ENCODE data around the gene SV2C. TPM values are rescaled to one million over a fixed set of nuclear protein-coding genes. Genes with fewer than 3 reads are reported as not detected.

Gene SV2C
- polyA plus RNA-seq, 3 donors: 0.01 to 0.02 TPM; not detected in 1

GRCh38 chr5:76371960-76372322 is 288.8 kb downstream of the SV2C start:
- Histone ChIP-seq H3K4me2 (replicated peaks; ENCODE audit: extremely low read depth, low read length, poor library complexity, severe bottlenecking) (no peak overlapping the region), H3K36me3 (replicated peaks in 1 of 2; ENCODE audit: control insufficient read depth in 1 of 2, insufficient read depth in 2 of 2, low read length in 2 of 2) (no peaks in the 10 kb centered on the region), H3K9me3 (replicated peaks in 1 of 2; ENCODE audit: control insufficient read depth in 1 of 2, insufficient read depth in 1 of 2, low read length in 2 of 2) (no peaks in the 10 kb centered on the region), H3K9ac (ENCODE audit: insufficient read depth, low read length, poor library complexity, severe bottlenecking) (no peak overlapping the region), H3K4me1 (ENCODE audit: control insufficient read depth in 1 of 2, insufficient read depth in 2 of 2, low read length in 2 of 2) (peaks cover 7 to 16% of the 10 kb centered on the region in 2 donors), H3K27me3 (ENCODE audit: control insufficient read depth in 2 of 2, insufficient read depth in 2 of 2, low read length in 2 of 2) (no peaks in the 10 kb centered on the region), H2AFZ (ENCODE audit: insufficient read depth, low read depth, low read length, poor library complexity, severe bottlenecking) (no peak overlapping the region), H3K79me2 (ENCODE audit: insufficient read depth, low read length) (no peaks in the 10 kb centered on the region), H4K20me1 (ENCODE audit: insufficient read depth, low read length) (no peaks in the 10 kb centered on the region), H3K4me3 (replicated peaks in 1 of 3; ENCODE audit: low read depth in 2 of 3, low read length in 3 of 3) (no peak overlapping the region), H3K27ac (ENCODE audit: low read depth in 1 of 2, low read length in 2 of 2) (no peak overlapping the region)
- Mint-ChIP-seq H3K4me1 (peaks cover 24% of the 10 kb centered on the region), H3K27me3 (ENCODE audit: low read depth in 3 of 3) (peaks cover 0 to 10% (median 9%) of the 10 kb centered on the region in 3 donors), H3K36me3 (peaks cover 0 to 1% of the 10 kb centered on the region in 2 donors), H3K4me3 (no peak overlapping the region), H3K27ac (no peak overlapping the region), H3K9me3 (peaks cover 0 to 3% (median 0%) of the 10 kb centered on the region in 7 donors)
- TF ChIP-seq CTCF (IDR thresholded peaks at IDR 0.05): no peak
- no peak for DNase-seq
- WGBS (ENCODE audit: insufficient coverage): no CpG with 5 or more reads among the region's 2 CpGs
- intact Hi-C loops (cut with micrococcal nuclease): loop anchor here in 1 of 2 donors (10.0 kb wide), 1 partner anchor 67 kb away; no protein-coding TSS in a partner anchor

- peaks cover 0 to 3% (median 0%) of the 10 kb centered on the region in 7 donors for H3K9me3 Mint-ChIP-seq
- H3K27ac Mint-ChIP-seq: peak overlapping the region in 2 of 7 donors; percentile 5 to 26
- H3K27me3 ChIP-seq (ENCODE audit: control insufficient read depth in 2 of 2, insufficient read depth in 2 of 2, low read length in 2 of 2): no peaks in the 10 kb centered on the region
- H3K27me3 Mint-ChIP-seq (ENCODE audit: low read depth in 3 of 3): peaks cover 0 to 10% (median 9%) of the 10 kb centered on the region in 3 donors
- no peak overlapping the region for H2AFZ ChIP-seq (ENCODE audit: insufficient read depth, low read depth, low read length, poor library complexity, severe bottlenecking)
- 62% methylated on average over 11 of the region's 11 CpGs for WGBS (ENCODE audit: insufficient coverage)
- H3K4me3 ChIP-seq (replicated peaks in 1 of 3; ENCODE audit: low read depth in 2 of 3, low read length in 3 of 3): no peak overlapping the region
- DNase-seq: peak; percentile 38 to 69 (median 58)
- H3K27ac ChIP-seq (ENCODE audit: low read depth in 1 of 2, low read length in 2 of 2): no peak overlapping the region
- no peak for TF ChIP-seq CTCF (IDR thresholded peaks at IDR 0.05)
- peaks cover 0 to 1% of the 10 kb centered on the region in 2 donors for H3K36me3 Mint-ChIP-seq
- no peaks in the 10 kb centered on the region for H3K36me3 ChIP-seq (replicated peaks in 1 of 2; ENCODE audit: control insufficient read depth in 1 of 2, insufficient read depth in 2 of 2, low read length in 2 of 2)
- H4K20me1 ChIP-seq (ENCODE audit: insufficient read depth, low read length): no peaks in the 10 kb centered on the region
- no peaks in the 10 kb centered on the region for H3K79me2 ChIP-seq (ENCODE audit: insufficient read depth, low read length)
- no peak overlapping the region for H3K9ac ChIP-seq (ENCODE audit: insufficient read depth, low read length, poor library complexity, severe bottlenecking)
- peaks cover 7 to 16% of the 10 kb centered on the region in 2 donors for H3K4me1 ChIP-seq (ENCODE audit: control insufficient read depth in 1 of 2, insufficient read depth in 2 of 2, low read length in 2 of 2)
- H3K4me1 Mint-ChIP-seq: peaks cover 23% of the 10 kb centered on the region
- H3K4me2 ChIP-seq (replicated peaks; ENCODE audit: extremely low read depth, low read length, poor library complexity, severe bottlenecking): peak overlapping the region; percentile 11
- no peaks in the 10 kb centered on the region for H3K9me3 ChIP-seq (replicated peaks in 1 of 2; ENCODE audit: control insufficient read depth in 1 of 2, insufficient read depth in 1 of 2, low read length in 2 of 2)
- H3K4me3 Mint-ChIP-seq: no peak overlapping the region
- intact Hi-C loops (cut with micrococcal nuclease): loop anchor here in 1 of 2 donors (10.0 kb wide), 1 partner anchor 68 kb away; no protein-coding TSS in a partner anchor
Observed at GRCh38 chr5:76372323-76373054, 289.3 kb downstream of the SV2C start.

All from CD14-positive monocyte (primary cell).